ENCODE data around the gene CFAP300. TPM values are rescaled to one million over a fixed set of nuclear protein-coding genes. Genes with fewer than 3 reads are reported as not detected.

Gene CFAP300
- total RNA-seq, 1 donor: 4.7 TPM

- DNase-seq (ENCODE audit: low read depth): no peak
- TF ChIP-seq CTCF (IDR thresholded peaks at IDR 0.05; ENCODE audit: insufficient read depth, low read depth, low read length): no peak
- no peak overlapping the region for H3K4me3 ChIP-seq (ENCODE audit: low read depth, low read length)
These were observed 52.5 kb downstream of the CFAP300 start for GRCh38 chr11:102099755-102100154.

GRCh38 chr11:102108734-102109440, 61.6 kb downstream of the CFAP300 start:
- H3K4me3 ChIP-seq (ENCODE audit: low read depth, low read length): peak overlapping the region; percentile 95
- DNase-seq (ENCODE audit: low read depth): no peak
- no peak for TF ChIP-seq CTCF (IDR thresholded peaks at IDR 0.05; ENCODE audit: insufficient read depth, low read depth, low read length)

GRCh38 chr11:102109896-102110760, 62.9 kb downstream of the CFAP300 start, which contains the start of gene YAP1:
TSS of gene YAP1 (plus strand) at chr11:102110447. CDS start at chr11:102110849, 402 bp downstream.
- H3K4me3 ChIP-seq (ENCODE audit: low read depth, low read length): peak within 1 kb of the TSS; percentile 95
- peak; percentile 93 for DNase-seq (ENCODE audit: low read depth)
- peak; percentile 2 for TF ChIP-seq CTCF (IDR thresholded peaks at IDR 0.05; ENCODE audit: insufficient read depth, low read depth, low read length)

- DNase-seq (ENCODE audit: low read depth): no peak
- peak overlapping the region; percentile 95 for H3K4me3 ChIP-seq (ENCODE audit: low read depth, low read length)
- TF ChIP-seq CTCF (IDR thresholded peaks at IDR 0.05; ENCODE audit: insufficient read depth, low read depth, low read length): no peak
These were observed 63.4 kb downstream of the CFAP300 start for GRCh38 chr11:102110761-102111010.

- peak overlapping the region; percentile 95 for H3K4me3 ChIP-seq (ENCODE audit: low read depth, low read length)
- peak; percentile 89 for DNase-seq (ENCODE audit: low read depth)
- peak; percentile 19 for TF ChIP-seq CTCF (IDR thresholded peaks at IDR 0.05; ENCODE audit: insufficient read depth, low read depth, low read length)
These were observed 64.0 kb downstream of the CFAP300 start for GRCh38 chr11:102111011-102111786.

GRCh38 chr11:102111787-102112508, 64.7 kb downstream of the CFAP300 start:
- H3K4me3 ChIP-seq (ENCODE audit: low read depth, low read length): peak overlapping the region; percentile 95
- peak; percentile 95 for DNase-seq (ENCODE audit: low read depth)
- no peak for TF ChIP-seq CTCF (IDR thresholded peaks at IDR 0.05; ENCODE audit: insufficient read depth, low read depth, low read length)

All from fibroblast of villous mesenchyme (primary cell).